IPS DF 4.7 (cell line): ENCODE results near the gene GRK5.
"Not testable (repeated sequence)": the region's sequence is repeated elsewhere in the genome, so short reads cannot be mapped to it uniquely, and the experiment has no call there.

Experiments used
- DNase-seq: peaks from one replicate; pipeline ENCODE4 v3.0.0-alpha.2; 2013; ENCODE audit warnings: low spot score; ENCODE audit errors: extremely low read depth

GRK5 gene

GRCh38 chr10:119207366-119207666 is at the start of gene GRK5:
Gene GRK5 (plus strand): TSS chr10:119207571. CDS start chr10:119207918, 347 bp downstream.
- DNase-seq = peak; percentile 56

GRCh38 chr10:119159332-119159731 is 48.0 kb upstream of the GRK5 start:
- no peak for DNase-seq

GRCh38 chr10:119161680-119162451 is 45.5 kb upstream of the GRK5 start:
- DNase-seq = no peak

GRCh38 chr10:119162452-119163092 is 44.8 kb upstream of the GRK5 start:
- DNase-seq = no peak

GRCh38 chr10:119165171-119166117 is 41.9 kb upstream of the GRK5 start, which contains the start of gene SFXN4:
Gene SFXN4 (minus strand): TSS chr10:119165714. CDS start chr10:119165647, 67 bp downstream.
- DNase-seq = no peak

- no peak for DNase-seq
These were observed 41.3 kb upstream of the GRK5 start for GRCh38 chr10:119166118-119166500.

- DNase-seq = no peak
These were observed 40.8 kb upstream of the GRK5 start for GRCh38 chr10:119166564-119166963.

GRCh38 chr10:119167041-119167440 is 40.3 kb upstream of the GRK5 start:
- no peak for DNase-seq

GRCh38 chr10:119174109-119174508 is 33.3 kb upstream of the GRK5 start:
- no peak for DNase-seq

GRCh38 chr10:119176166-119176565 is 31.2 kb upstream of the GRK5 start:
- DNase-seq = no peak

GRCh38 chr10:119177708-119178371 is 29.5 kb upstream of the GRK5 start:
- no peak for DNase-seq

- no peak for DNase-seq
These were observed 28.8 kb upstream of the GRK5 start, which contains the start of gene PRDX3 for GRCh38 chr10:119178372-119179119. Gene PRDX3 (minus strand): TSS chr10:119178812. CDS start chr10:119178790, 22 bp downstream.

- DNase-seq = not testable (repeated sequence)
These were observed 26.4 kb upstream of the GRK5 start for GRCh38 chr10:119180850-119181400.

GRCh38 chr10:119183664-119184412 is 23.5 kb upstream of the GRK5 start:
- no peak for DNase-seq

- DNase-seq = no peak
These were observed 17.5 kb upstream of the GRK5 start for GRCh38 chr10:119189811-119190282.

GRCh38 chr10:119190353-119190752 is 17.0 kb upstream of the GRK5 start:
- DNase-seq = no peak

GRCh38 chr10:119190954-119191785 is 16.2 kb upstream of the GRK5 start:
- DNase-seq = no peak

- DNase-seq = no peak
These were observed 15.5 kb upstream of the GRK5 start for GRCh38 chr10:119191881-119192280.
